Left lung (tissue), 10 donors: ENCODE data around the gene UBAC2. TPM values are rescaled to one million over a fixed set of nuclear protein-coding genes. Genes with fewer than 3 reads are reported as not detected.

Experiments
- ATAC-seq: fragments of 200-7000 bp; cut with Tn5 transposase; one replicate; pipeline ENCODE4 v1.9.1; 2020; ENCODE audit warnings: moderate library complexity
- DNase-seq, 4 donors: peaks; one replicate each; pipeline ENCODE4 v3.0.0-alpha.2; 2013 to 2020
- H3K27ac ChIP-seq, 2 donors: fragments of 200-600 bp; sonication (generic) in 1 of 2; one replicate each; pipeline versions ENCODE4 v1.5.0 to v1.8.0; 2020 to 2021
- H3K27me3 ChIP-seq, 2 donors: fragments of 200-600 bp; sonication (generic) in 1 of 2; one replicate each; pipeline versions ENCODE4 v1.5.0 to v1.8.0; 2020 to 2021
- H3K36me3 ChIP-seq, 2 donors: fragments of 200-600 bp; sonication (generic) in 1 of 2; one replicate each; pipeline versions ENCODE4 v1.5.0 to v1.8.0; 2020 to 2021
- H3K4me1 ChIP-seq, 2 donors: fragments of 200-600 bp; one replicate each; pipeline ENCODE4 v1.8.0; 2021
- H3K4me3 ChIP-seq, 2 donors: fragments of 200-600 bp; sonication (generic) in 1 of 2; one replicate each; pipeline versions ENCODE4 v1.5.0 to v1.8.0; 2020 to 2021; ENCODE audit warnings: mild to moderate bottlenecking in 1 of 2
- H3K9me3 ChIP-seq, 2 donors: fragments of 200-600 bp; sonication (generic) in 1 of 2; one replicate each; pipeline versions ENCODE4 v1.5.0 to v1.8.0; 2020 to 2021
- intact Hi-C, 2 donors: fragments of 100-400 bp; cut with DNase I; formaldehyde crosslinking; loops; one replicate each; pipeline versions ENCODE4 v1.11.2 to v1.14.2; 2022
- polyA plus RNA-seq, 6 donors: library from polyadenylated mRNA; unstranded; fragments of 120-200 nt; gene quantifications; one replicate each; pipeline ENCODE4 v1.2.1, GENCODE V29; 2013; ENCODE audit not compliant: insufficient read length in 6 of 6
- total RNA-seq, 2 donors: library from RNA; stranded (reverse); fragmentation: NEBNext Ultra II Directional; extraction: Animal tissue kit (Norgen Biotek cat#: 25700); gene quantifications; one replicate each; pipeline ENCODE4 v1.2.1, GENCODE V29; 2021
- TF ChIP-seq, protein P1 (sequence below), 2 donors: fragments of 200-600 bp; sonication (generic) in 1 of 2; IDR thresholded peaks; one replicate each; pipeline versions ENCODE4 v1.5.0 to v1.8.0; 2021; ENCODE audit warnings: antibody characterized with exemption in 2 of 2
- donor health status: DM: no; HTN: yes; CAD: no.
- donor health status: DM: no; HTN: no; CAD: no.

The UBAC2 gene
- total and polyA plus RNA-seq, 8 donors: 56.1 to 71.6 (median 66.4) TPM

DNA sequence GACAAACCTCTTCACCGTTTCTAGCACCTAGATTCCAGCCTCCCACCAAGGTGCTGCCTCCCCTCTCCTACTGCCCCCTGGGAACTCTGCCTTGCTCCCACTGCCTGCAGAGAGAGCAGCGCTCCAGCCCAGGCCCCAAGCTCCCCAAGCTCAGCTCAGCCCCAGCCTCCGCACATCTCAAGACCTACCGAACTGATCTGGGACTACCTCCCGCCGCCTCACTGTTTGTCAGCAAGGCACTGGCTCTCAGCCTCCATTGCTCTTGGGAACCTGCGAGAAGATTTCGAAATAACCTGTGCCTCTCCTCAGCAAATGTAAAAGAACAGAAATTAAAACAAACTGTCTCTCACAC, 198.9 kb downstream of the UBAC2 start:
- ATAC-seq (peak; percentile 86), DNase-seq (no peak)
- H3K36me3 ChIP-seq: no peaks in the 10 kb centered on the region
- H3K27me3 ChIP-seq: no peaks in the 10 kb centered on the region
- intact Hi-C loops: no loop called here
- H3K9me3 ChIP-seq: no peaks in the 10 kb centered on the region
- H3K27ac ChIP-seq: no peak overlapping the region
- TF ChIP-seq, protein P1, sequence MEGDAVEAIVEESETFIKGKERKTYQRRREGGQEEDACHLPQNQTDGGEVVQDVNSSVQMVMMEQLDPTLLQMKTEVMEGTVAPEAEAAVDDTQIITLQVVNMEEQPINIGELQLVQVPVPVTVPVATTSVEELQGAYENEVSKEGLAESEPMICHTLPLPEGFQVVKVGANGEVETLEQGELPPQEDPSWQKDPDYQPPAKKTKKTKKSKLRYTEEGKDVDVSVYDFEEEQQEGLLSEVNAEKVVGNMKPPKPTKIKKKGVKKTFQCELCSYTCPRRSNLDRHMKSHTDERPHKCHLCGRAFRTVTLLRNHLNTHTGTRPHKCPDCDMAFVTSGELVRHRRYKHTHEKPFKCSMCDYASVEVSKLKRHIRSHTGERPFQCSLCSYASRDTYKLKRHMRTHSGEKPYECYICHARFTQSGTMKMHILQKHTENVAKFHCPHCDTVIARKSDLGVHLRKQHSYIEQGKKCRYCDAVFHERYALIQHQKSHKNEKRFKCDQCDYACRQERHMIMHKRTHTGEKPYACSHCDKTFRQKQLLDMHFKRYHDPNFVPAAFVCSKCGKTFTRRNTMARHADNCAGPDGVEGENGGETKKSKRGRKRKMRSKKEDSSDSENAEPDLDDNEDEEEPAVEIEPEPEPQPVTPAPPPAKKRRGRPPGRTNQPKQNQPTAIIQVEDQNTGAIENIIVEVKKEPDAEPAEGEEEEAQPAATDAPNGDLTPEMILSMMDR (IDR thresholded peaks at IDR 0.05): no peak
- H3K4me3 ChIP-seq: no peak overlapping the region
- H3K4me1 ChIP-seq: no peaks in the 10 kb centered on the region

DNA sequence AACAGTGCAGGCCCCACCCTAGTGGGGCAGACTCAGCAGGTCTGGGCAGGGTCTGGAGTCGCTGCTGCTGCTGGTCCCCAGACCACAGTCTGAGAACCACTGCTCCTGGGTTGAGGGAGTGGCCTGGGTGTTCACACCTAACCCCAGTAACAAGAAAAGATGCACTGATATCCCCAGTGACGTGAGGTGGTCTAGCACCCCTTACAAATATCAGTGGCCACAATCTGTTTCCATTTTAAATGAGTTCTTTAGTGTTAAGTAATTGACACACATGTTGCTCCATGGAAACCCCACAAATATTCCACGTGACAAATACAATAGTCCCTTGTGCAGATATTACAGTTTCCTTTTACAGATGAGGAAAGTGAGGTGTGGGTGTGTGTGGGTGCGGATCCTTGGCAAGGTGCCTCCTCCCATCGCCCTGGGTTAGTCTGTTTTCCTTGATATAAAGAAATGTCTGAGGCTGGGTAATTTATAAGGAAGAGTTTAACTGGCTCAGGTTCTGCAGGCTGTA, 202.9 kb downstream of the UBAC2 start:
- Histone ChIP-seq H3K36me3 (no peaks in the 10 kb centered on the region), H3K4me3 (no peak overlapping the region), H3K27me3 (no peaks in the 10 kb centered on the region), H3K27ac (no peak overlapping the region), H3K9me3 (no peaks in the 10 kb centered on the region), H3K4me1 (peaks cover 0 to 17% of the 10 kb centered on the region in 2 donors)
- DNase-seq (no peak), ATAC-seq (no peak)
- TF ChIP-seq, protein P1 (IDR thresholded peaks at IDR 0.05): no peak
- intact Hi-C loops: no loop called here

DNA sequence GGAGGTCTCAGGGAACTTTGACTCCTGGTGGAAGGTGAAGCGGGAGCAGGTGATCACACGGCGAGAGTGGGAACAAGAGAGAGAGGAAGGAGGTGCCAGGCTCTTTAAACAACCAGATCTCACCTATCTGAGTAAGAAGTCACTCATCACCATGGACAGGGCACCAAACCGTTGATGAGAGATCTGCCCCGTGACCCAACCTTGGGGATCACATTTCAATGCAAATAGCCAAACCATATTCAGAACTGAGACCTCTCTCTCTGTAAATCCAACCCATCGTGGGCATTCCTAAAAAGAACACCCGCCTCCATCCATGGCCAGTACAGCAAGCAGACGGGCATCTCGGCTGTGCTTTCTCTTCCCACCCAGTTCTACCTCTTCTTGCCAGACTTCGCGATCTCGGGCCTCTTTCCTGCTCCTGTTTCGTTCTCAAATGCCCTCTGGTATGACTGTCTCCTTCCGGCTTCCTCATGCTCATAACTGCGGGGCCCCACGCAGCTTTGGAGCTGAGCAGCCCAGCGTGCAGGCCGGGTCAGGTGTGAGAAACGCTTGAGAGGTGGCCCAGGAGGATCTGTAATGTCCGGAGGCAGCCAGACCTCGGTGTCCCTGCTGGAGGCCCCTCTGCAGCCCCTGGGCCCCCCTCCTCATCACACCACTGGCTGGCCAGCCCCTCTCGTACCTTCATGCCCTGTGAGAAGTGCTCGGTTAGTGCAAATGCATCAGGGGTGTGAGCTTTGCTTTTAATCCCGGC, 203.5 kb downstream of the UBAC2 start:
- Histone ChIP-seq H3K4me3 (no peak overlapping the region), H3K4me1 (peaks cover 0 to 17% of the 10 kb centered on the region in 2 donors), H3K27ac (no peak overlapping the region), H3K9me3 (no peaks in the 10 kb centered on the region), H3K36me3 (no peaks in the 10 kb centered on the region), H3K27me3 (no peaks in the 10 kb centered on the region)
- DNase-seq: no peak
- ATAC-seq: no peak
- intact Hi-C loops: no loop called here
- TF ChIP-seq, protein P1 (IDR thresholded peaks at IDR 0.05): no peak

DNA sequence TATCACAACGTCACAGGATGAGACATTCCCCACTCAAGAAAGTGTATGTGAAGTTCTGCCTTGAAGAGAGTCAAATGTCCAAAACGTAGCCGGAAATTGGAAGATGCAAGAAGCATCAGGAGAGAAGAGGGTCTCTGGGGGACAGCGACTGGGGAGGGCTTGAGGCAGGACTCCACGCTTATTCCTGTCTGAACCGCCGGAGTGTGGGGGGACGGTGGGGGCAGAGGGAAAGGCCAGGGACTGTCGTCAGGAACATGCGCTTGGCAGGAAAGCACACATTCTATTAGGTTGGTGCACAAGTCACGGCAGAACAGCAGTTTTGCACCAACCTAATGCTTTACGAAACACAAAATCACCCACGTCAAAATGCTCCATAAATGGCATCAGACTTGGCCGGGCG, 205.3 kb downstream of the UBAC2 start:
- H3K27me3 ChIP-seq: no peaks in the 10 kb centered on the region
- ATAC-seq: no peak
- DNase-seq: no peak
- H3K4me1 ChIP-seq: peaks cover 0 to 17% of the 10 kb centered on the region in 2 donors
- intact Hi-C loops: no loop called here
- no peaks in the 10 kb centered on the region for H3K36me3 ChIP-seq
- H3K9me3 ChIP-seq: no peaks in the 10 kb centered on the region
- H3K27ac ChIP-seq: peak overlapping the region in 1 of 2 donors; percentile 84
- TF ChIP-seq, protein P1 (IDR thresholded peaks at IDR 0.05): no peak
- H3K4me3 ChIP-seq: no peak overlapping the region

DNA sequence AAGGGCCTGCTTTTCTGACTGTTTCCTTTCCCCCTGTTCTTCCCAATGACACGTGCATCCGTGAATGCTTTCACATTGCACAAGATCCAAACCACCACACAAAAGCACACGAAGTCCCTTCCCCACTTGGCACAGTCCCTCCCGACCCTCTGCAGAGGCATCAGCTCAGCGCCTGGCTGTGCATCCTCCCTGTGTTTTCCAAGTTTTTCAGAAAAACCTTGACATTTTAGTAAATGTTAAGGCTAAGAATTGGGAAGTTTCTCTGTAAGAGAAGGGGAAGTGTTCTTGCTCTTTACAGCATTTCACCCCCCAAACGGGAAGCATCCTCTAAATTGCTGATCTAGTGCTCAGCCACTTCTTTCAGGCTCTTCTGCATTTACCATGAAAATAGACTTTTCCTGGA, 206.1 kb downstream of the UBAC2 start:
- no peaks in the 10 kb centered on the region for H3K36me3 ChIP-seq
- H3K4me1 ChIP-seq: peaks cover 0 to 17% of the 10 kb centered on the region in 2 donors
- DNase-seq: no peak
- H3K4me3 ChIP-seq: peak overlapping the region in 1 of 2 donors; percentile 11
- H3K9me3 ChIP-seq: no peaks in the 10 kb centered on the region
- peak; percentile 50 for ATAC-seq
- TF ChIP-seq, protein P1 (IDR thresholded peaks at IDR 0.05): no peak
- peak overlapping the region in 1 of 2 donors; percentile 84 for H3K27ac ChIP-seq
- no peaks in the 10 kb centered on the region for H3K27me3 ChIP-seq
- intact Hi-C loops: no loop called here
